Measurements from ENCODE around the gene C17orf67. TPM values are rescaled to one million over a fixed set of nuclear protein-coding genes. Genes with fewer than 3 reads are reported as not detected.

Gene C17orf67
- total and polyA plus RNA-seq, 9 of the 15 experiments (the other 6 are each of a cell fraction or from before 2014, with no cell fraction given), result 0.07 to 1.7 (median 0.59) TPM

DNA sequence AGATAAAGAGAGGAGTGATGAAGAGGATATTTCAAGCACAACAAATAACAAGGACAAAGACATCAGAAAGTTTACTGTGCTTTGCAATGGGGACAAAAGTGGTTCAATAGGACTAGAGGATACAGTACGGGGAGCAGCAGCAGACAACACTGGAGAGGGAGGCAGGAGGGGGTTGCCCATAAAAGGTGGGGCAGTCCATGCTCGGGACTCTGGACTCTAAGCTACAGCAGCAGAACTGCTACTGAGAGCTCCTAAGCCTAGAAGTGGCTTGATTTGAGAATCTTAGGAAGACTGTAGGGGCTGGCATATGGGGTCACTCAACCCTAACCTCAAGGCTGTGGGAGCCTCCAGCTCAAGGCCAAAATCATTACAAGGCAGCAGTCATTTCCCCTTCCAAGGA is 62.2 kb downstream of the C17orf67 start:
- no peaks in the 10 kb centered on the region for H3K36me3 ChIP-seq (ENCODE audit: control insufficient read depth, insufficient read depth, low read length)
- no peaks in the 10 kb centered on the region for H3K9me1 ChIP-seq (ENCODE audit: control insufficient read depth, insufficient read depth, low read length)
- intact Hi-C loops (cut with micrococcal nuclease) (no loop called here), in situ Hi-C loops (cut with MboI) (no loop called here)
- WGBS (ENCODE audit: insufficient coverage, low coverage, missing lambda C conversion rate), result 4% methylated on average over 2 of the region's 2 CpGs
- BruUV-seq (replicated peaks), result no TSS peak
- no peak overlapping the region for H3K4me2 ChIP-seq (ENCODE audit: insufficient read depth, low read length)
- ATAC-seq (0 out of 3 replicates have a peak, but pooled peaks have one; percentile 39), FAIRE-seq (no peak), DNase-seq (ENCODE audit: extremely low read depth in 1 of 4, low spot score in 3 of 4) (no peak)
- peaks cover 7 to 24% of the 10 kb centered on the region in 2 experiments; a peak in 4 of 5 replicates for H3K27me3 ChIP-seq (ENCODE audit: control insufficient read depth in 2 of 2, insufficient read depth in 2 of 2, low read length in 2 of 2)
- H4K20me1 ChIP-seq (replicated peaks; ENCODE audit: control insufficient read depth, insufficient read depth, low read length), result no peaks in the 10 kb centered on the region
- H3K9me3 ChIP-seq (replicated peaks; ENCODE audit: control insufficient read depth, insufficient read depth, low read depth, low read length), result no peaks in the 10 kb centered on the region
- no peaks in the 10 kb centered on the region for H3K79me2 ChIP-seq (ENCODE audit: control insufficient read depth, insufficient read depth, low read length)
- no peak for TF ChIP-seq MECOM (CRISPR knock-in tag; IDR thresholded peaks at IDR 0.05)
- TF ChIP-seq, protein P1, sequence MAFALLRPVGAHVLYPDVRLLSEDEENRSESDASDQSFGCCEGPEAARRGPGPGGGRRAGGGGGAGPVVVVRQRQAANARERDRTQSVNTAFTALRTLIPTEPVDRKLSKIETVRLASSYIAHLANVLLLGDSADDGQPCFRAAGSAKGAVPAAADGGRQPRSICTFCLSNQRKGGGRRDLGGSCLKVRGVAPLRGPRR (CRISPR knock-in tag; IDR thresholded peaks at IDR 0.05), result no peak
- no peak for TF ChIP-seq TCF3 (CRISPR knock-in tag; IDR thresholded peaks at IDR 0.05)
- TF ChIP-seq TRIM28 (IDR thresholded peaks at IDR 0.05), result no peak
- no peak for TF ChIP-seq ATF7 (IDR thresholded peaks at IDR 0.05)
- TF ChIP-seq CXXC5 (CRISPR knock-in tag; IDR thresholded peaks at IDR 0.05), result no peak
- no peak for TF ChIP-seq MEF2D (tag; conservative IDR thresholded peaks at IDR 0.05; ENCODE audit: low read depth)
- TF ChIP-seq IRF2 (CRISPR knock-in tag; IDR thresholded peaks at IDR 0.05), result no peak
- no peak for TF ChIP-seq MCM2 (IDR thresholded peaks at IDR 0.05; ENCODE audit: low read depth)
- TF ChIP-seq, protein P2, sequence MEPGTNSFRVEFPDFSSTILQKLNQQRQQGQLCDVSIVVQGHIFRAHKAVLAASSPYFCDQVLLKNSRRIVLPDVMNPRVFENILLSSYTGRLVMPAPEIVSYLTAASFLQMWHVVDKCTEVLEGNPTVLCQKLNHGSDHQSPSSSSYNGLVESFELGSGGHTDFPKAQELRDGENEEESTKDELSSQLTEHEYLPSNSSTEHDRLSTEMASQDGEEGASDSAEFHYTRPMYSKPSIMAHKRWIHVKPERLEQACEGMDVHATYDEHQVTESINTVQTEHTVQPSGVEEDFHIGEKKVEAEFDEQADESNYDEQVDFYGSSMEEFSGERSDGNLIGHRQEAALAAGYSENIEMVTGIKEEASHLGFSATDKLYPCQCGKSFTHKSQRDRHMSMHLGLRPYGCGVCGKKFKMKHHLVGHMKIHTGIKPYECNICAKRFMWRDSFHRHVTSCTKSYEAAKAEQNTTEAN (CRISPR knock-in tag; IDR thresholded peaks at IDR 0.05), result no peak
- TF ChIP-seq, protein P3, sequence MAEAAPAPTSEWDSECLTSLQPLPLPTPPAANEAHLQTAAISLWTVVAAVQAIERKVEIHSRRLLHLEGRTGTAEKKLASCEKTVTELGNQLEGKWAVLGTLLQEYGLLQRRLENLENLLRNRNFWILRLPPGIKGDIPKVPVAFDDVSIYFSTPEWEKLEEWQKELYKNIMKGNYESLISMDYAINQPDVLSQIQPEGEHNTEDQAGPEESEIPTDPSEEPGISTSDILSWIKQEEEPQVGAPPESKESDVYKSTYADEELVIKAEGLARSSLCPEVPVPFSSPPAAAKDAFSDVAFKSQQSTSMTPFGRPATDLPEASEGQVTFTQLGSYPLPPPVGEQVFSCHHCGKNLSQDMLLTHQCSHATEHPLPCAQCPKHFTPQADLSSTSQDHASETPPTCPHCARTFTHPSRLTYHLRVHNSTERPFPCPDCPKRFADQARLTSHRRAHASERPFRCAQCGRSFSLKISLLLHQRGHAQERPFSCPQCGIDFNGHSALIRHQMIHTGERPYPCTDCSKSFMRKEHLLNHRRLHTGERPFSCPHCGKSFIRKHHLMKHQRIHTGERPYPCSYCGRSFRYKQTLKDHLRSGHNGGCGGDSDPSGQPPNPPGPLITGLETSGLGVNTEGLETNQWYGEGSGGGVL (CRISPR knock-in tag; IDR thresholded peaks at IDR 0.05), result no peak
- TF ChIP-seq GABPB2 (CRISPR knock-in tag; conservative IDR thresholded peaks at IDR 0.05), result no peak
- TF ChIP-seq ZNF24 (IDR thresholded peaks at IDR 0.05), result no peak
- TF ChIP-seq HNRNPK (IDR thresholded peaks at IDR 0.05; ENCODE audit: low read depth, low read length, poor library complexity, severe bottlenecking), result no peak
- no peak for TF ChIP-seq PPARD (CRISPR knock-in tag; IDR thresholded peaks at IDR 0.05)
- TF ChIP-seq ETS2 (tag; IDR thresholded peaks at IDR 0.05; ENCODE audit: borderline replicate concordance, poor library complexity, severe bottlenecking), result no peak
- TF ChIP-seq, protein P4, sequence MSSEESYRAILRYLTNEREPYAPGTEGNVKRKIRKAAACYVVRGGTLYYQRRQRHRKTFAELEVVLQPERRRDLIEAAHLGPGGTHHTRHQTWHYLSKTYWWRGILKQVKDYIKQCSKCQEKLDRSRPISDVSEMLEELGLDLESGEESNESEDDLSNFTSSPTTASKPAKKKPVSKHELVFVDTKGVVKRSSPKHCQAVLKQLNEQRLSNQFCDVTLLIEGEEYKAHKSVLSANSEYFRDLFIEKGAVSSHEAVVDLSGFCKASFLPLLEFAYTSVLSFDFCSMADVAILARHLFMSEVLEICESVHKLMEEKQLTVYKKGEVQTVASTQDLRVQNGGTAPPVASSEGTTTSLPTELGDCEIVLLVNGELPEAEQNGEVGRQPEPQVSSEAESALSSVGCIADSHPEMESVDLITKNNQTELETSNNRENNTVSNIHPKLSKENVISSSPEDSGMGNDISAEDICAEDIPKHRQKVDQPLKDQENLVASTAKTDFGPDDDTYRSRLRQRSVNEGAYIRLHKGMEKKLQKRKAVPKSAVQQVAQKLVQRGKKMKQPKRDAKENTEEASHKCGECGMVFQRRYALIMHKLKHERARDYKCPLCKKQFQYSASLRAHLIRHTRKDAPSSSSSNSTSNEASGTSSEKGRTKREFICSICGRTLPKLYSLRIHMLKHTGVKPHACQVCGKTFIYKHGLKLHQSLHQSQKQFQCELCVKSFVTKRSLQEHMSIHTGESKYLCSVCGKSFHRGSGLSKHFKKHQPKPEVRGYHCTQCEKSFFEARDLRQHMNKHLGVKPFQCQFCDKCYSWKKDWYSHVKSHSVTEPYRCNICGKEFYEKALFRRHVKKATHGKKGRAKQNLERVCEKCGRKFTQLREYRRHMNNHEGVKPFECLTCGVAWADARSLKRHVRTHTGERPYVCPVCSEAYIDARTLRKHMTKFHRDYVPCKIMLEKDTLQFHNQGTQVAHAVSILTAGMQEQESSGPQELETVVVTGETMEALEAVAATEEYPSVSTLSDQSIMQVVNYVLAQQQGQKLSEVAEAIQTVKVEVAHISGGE (CRISPR knock-in tag; IDR thresholded peaks at IDR 0.05), result no peak
- ChIA-PET POLR2A (interaction anchor here (0.6 to 0.7 kb wide), 2 partner anchors 9 to 11 kb away, joined by 3 to 4 read pairs; no protein-coding TSS in a partner anchor), CTCF (ENCODE audit: low intra/inter-chr PET ratio) (no interaction called here)
- H3K27ac ChIP-seq (ENCODE audit: extremely low read depth, low read depth, low read length), result no peak overlapping the region
- no peak overlapping the region for H3K9ac ChIP-seq (ENCODE audit: insufficient read depth in 1 of 2, low read depth in 2 of 2, low read length in 2 of 2)
- H3K4me3 ChIP-seq, result no peak overlapping the region
- peaks cover 0 to 7% of the 10 kb centered on the region in 2 experiments; a peak in 2 of 5 replicates for H3K4me1 ChIP-seq (replicated peaks in 1 of 2; ENCODE audit: control insufficient read depth in 2 of 2, insufficient read depth in 2 of 2, low read length in 2 of 2)
- no peak overlapping the region for H2AFZ ChIP-seq (ENCODE audit: low read depth, low read length)

Measured in K562 (cell line).